K562 (cell line): Measurements from ENCODE around the gene DOK4. TPM values are rescaled to one million over a fixed set of nuclear protein-coding genes. Genes with fewer than 3 reads are reported as not detected.
A peak's percentile ranks its signal among the peaks of the same experiment; 100 is the strongest.

Source experiments
- BHLHE40 ChIP-seq: IDR thresholded peaks from 2 replicates; pipeline ENCODE4 v1.6.1; 2011; ENCODE audit warnings: low read length, improper control_type of control experiment
- CBFA2T3 ChIP-seq: fragments of 450-650 bp; IDR thresholded peaks from 2 replicates; pipeline ENCODE4 v1.6.1; 2017
- CBX1 ChIP-seq: sonication (generic); IDR thresholded peaks from 2 replicates; pipeline ENCODE4 v1.6.1; 2016; ENCODE audit warnings: antibody characterized with exemption, low read depth, mild to moderate bottlenecking
- ELF2 ChIP-seq: fragments of 250-450 bp; sonication (Bioruptor Pico); IDR thresholded peaks from 2 replicates; pipeline ENCODE4 v1.5.0; 2021; ENCODE audit warnings: mild to moderate bottlenecking
- ETS2 ChIP-seq: IDR thresholded peaks from 2 replicates; pipeline ENCODE4 v1.6.1; 2016; ENCODE audit warnings: borderline replicate concordance, missing genetic modification characterization, mild to moderate bottlenecking, moderate library complexity, missing compliant biosample characterization; ENCODE audit not compliant: poor library complexity, severe bottlenecking
- FOXJ3 ChIP-seq: sonication (generic); formaldehyde crosslinking; IDR thresholded peaks from 2 replicates; pipeline ENCODE4 v1.4.0; 2020; ENCODE audit warnings: mild to moderate bottlenecking, missing genetic modification reagents
- GATAD2B ChIP-seq: fragments of 450-650 bp; IDR thresholded peaks from 2 replicates; pipeline ENCODE4 v1.6.1; 2017; ENCODE audit warnings: mild to moderate bottlenecking, borderline replicate concordance
- NONO ChIP-seq, 2 experiments: fragments of 200-400 bp in 1 of 2; fragments of 450-650 bp in 1 of 2; formaldehyde crosslinking in 1 of 2; IDR thresholded peaks; 2 replicates each; pipeline ENCODE4 v1.6.1; 2017; ENCODE audit warnings: low read depth in 2 of 2, mild to moderate bottlenecking in 2 of 2, moderate library complexity in 2 of 2, low read length in 1 of 2
- OTX1 ChIP-seq: fragments of 450-650 bp; formaldehyde crosslinking; IDR thresholded peaks from 2 replicates; pipeline ENCODE4 v1.4.0; 2022; ENCODE audit warnings: mild to moderate bottlenecking
- TARDBP ChIP-seq: fragments of 450-650 bp; IDR thresholded peaks from 2 replicates; pipeline ENCODE4 v1.6.1; 2016
- ZNF174 ChIP-seq: fragments of 250-450 bp; sonication (Bioruptor Pico); IDR thresholded peaks from 2 replicates; pipeline ENCODE4 v1.4.0; 2020; ENCODE audit warnings: mild to moderate bottlenecking
- ZNF212 ChIP-seq: fragments of 450-650 bp; formaldehyde crosslinking; IDR thresholded peaks from 2 replicates; pipeline ENCODE4 v1.4.0; 2020; ENCODE audit warnings: mild to moderate bottlenecking
- ZNF253 ChIP-seq: fragments of 250-450 bp; sonication (Bioruptor Pico); conservative IDR thresholded peaks from 2 replicates; pipeline ENCODE4 v1.6.1; 2021; ENCODE audit warnings: mild to moderate bottlenecking
- ZNF263 ChIP-seq: sonication (generic); formaldehyde crosslinking; IDR thresholded peaks from 2 replicates; pipeline ENCODE4 v1.8.0; 2022; ENCODE audit warnings: mild to moderate bottlenecking, missing genetic modification reagents, borderline replicate concordance
- ZNF274 ChIP-seq: IDR thresholded peaks from 2 replicates; pipeline ENCODE4 v1.6.1; 2011; ENCODE audit warnings: low read depth, mild to moderate bottlenecking, low read length, moderate library complexity, borderline replicate concordance
- ZNF436 ChIP-seq: fragments of 250-450, 450-650 bp; sonication (Bioruptor Pico); formaldehyde crosslinking; IDR thresholded peaks from 2 replicates; pipeline ENCODE4 v1.7.0; 2020; ENCODE audit warnings: mild to moderate bottlenecking
- polyA plus RNA-seq, 8 experiments: library from polyadenylated mRNA; depleted of rRNA in 4 of 8; stranded (reverse) in 5 of 8; unstranded in 3 of 8; fragments of >200 nt; fragmentation: Nextera tagmentation in 2 of 8; fragmentation: Illumina TruSeq in 1 of 8; extraction: Ambion mirVana in 2 of 8; extraction: Trizol in 1 of 8; gene quantifications; 2 replicates each; pipeline versions ENCODE4 v1.2.1 to v1.2.3, GENCODE V29; 2011 to 2014; ENCODE audit warnings: inconsistent platforms in 1 of 8, missing spikeins in 1 of 8
- total RNA-seq, 7 experiments: library from RNA; depleted of rRNA in 6 of 7; stranded (reverse); fragments of >200 nt in 6 of 7; fragmentation: Illumina TruSeq in 2 of 7; extraction: Trizol in 2 of 7; gene quantifications; 2 replicates each; pipeline versions ENCODE4 v1.2.1 to v1.2.3, GENCODE V29; 2011 to 2021; ENCODE audit warnings: low replicate concordance in 1 of 7
- TF ChIP-seq, protein P1 (sequence below): fragments of 250-450 bp; sonication (Bioruptor Pico); IDR thresholded peaks from 2 replicates; pipeline ENCODE4 v1.5.0; 2020; ENCODE audit warnings: mild to moderate bottlenecking, borderline replicate concordance
- TF ChIP-seq, protein P2 (sequence below): sonication (generic); formaldehyde crosslinking; IDR thresholded peaks from 2 replicates; pipeline ENCODE4 v1.8.1; 2023; ENCODE audit warnings: mild to moderate bottlenecking, missing genetic modification reagents
- TF ChIP-seq, protein P3 (sequence below): fragments of 200-800 bp; sonication (Bioruptor generic); IDR thresholded peaks from 2 replicates; pipeline ENCODE4 v1.6.1; 2017; ENCODE audit warnings: missing genetic modification characterization, missing compliant biosample characterization
- TF ChIP-seq, protein P4 (sequence below), 3 experiments: fragments of 200-800 bp in 1 of 3; fragments of 250-450 bp in 1 of 3; fragments of 450-650 bp in 1 of 3; sonication (Bioruptor Pico) in 1 of 3; sonication (Bioruptor generic) in 1 of 3; formaldehyde crosslinking in 1 of 3; IDR thresholded peaks; 2 replicates each; pipeline versions ENCODE4 v1.6.1 to v1.8.0; 2016 to 2022; ENCODE audit warnings: mild to moderate bottlenecking in 2 of 3, missing genetic modification characterization in 2 of 3, missing compliant biosample characterization in 1 of 3, moderate library complexity in 1 of 3

The DOK4 gene
- total and polyA plus RNA-seq, 9 of the 15 experiments (the other 6 are each of a cell fraction or from before 2014, with no cell fraction given), result 0.10 to 14.4 (median 8.3) TPM

DNA sequence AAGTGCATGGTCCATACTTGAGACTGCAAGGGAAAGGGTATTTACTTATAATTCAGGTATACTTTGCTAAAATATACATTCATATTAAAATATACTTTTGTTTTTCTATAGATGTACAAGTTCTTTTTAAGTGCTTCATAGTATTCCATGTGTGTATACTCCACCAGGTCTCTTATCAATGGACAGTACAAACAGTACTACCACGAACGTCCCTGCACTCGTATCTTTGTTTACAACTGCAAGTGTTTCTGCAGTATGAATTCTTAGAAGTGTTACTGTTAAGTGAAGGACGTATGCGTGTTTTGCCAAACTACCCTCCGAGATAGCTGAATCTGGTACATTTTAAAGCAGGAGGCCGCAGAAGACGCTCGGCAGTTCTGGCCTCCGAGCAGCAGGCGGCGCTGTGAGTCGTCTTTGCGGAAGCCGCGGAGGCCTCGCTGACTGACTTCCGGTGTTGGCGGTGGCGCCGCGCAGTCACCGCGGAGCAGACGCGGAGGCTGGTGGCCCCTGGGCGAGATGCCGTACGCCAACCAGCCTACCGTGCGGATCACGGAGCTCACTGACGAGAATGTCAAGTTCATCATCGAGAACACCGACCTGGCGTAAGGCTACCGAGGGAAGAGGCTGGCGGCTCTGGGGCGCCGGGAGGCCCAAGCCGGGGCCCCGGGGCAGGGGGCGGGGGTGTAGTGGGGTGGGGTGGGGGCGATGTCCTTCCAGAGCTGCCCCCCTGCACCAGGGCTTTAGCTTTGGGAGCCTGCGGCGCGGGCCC lies 23.9 kb downstream of the DOK4 start, which contains the start of gene POLR2C (continued):
- TF ChIP-seq, protein P1, sequence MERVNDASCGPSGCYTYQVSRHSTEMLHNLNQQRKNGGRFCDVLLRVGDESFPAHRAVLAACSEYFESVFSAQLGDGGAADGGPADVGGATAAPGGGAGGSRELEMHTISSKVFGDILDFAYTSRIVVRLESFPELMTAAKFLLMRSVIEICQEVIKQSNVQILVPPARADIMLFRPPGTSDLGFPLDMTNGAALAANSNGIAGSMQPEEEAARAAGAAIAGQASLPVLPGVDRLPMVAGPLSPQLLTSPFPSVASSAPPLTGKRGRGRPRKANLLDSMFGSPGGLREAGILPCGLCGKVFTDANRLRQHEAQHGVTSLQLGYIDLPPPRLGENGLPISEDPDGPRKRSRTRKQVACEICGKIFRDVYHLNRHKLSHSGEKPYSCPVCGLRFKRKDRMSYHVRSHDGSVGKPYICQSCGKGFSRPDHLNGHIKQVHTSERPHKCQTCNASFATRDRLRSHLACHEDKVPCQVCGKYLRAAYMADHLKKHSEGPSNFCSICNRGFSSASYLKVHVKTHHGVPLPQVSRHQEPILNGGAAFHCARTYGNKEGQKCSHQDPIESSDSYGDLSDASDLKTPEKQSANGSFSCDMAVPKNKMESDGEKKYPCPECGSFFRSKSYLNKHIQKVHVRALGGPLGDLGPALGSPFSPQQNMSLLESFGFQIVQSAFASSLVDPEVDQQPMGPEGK (CRISPR knock-in tag), result no peak
- no peak for TF ChIP-seq FOXJ3
- TF ChIP-seq ZNF174 (CRISPR knock-in tag), result no peak
- TF ChIP-seq ZNF274, result no peak
- peak; percentile 40 to 69; a peak in 2 of 4 replicates for TF ChIP-seq NONO (IDR thresholded peaks at IDR 0.05; ENCODE audit: low read depth in 2 of 2, low read length in 1 of 2)
- TF ChIP-seq ZNF253 (CRISPR knock-in tag), result no peak
- peak; percentile 86; the same call in 1 of the 2 replicates for TF ChIP-seq CBX1
- 0 out of 2 replicates have a peak, but pooled peaks have one; percentile 5 for TF ChIP-seq OTX1
- TF ChIP-seq ZNF436 (CRISPR knock-in tag), result peak; percentile 63; the same call in 1 of the 2 replicates
- no peak for TF ChIP-seq ETS2 (tag)
- peak; percentile 26; the same call in 1 of the 2 replicates for TF ChIP-seq BHLHE40
- TF ChIP-seq ZNF263, result peak; percentile 20; the same call in 1 of the 2 replicates
- TF ChIP-seq, protein P2, sequence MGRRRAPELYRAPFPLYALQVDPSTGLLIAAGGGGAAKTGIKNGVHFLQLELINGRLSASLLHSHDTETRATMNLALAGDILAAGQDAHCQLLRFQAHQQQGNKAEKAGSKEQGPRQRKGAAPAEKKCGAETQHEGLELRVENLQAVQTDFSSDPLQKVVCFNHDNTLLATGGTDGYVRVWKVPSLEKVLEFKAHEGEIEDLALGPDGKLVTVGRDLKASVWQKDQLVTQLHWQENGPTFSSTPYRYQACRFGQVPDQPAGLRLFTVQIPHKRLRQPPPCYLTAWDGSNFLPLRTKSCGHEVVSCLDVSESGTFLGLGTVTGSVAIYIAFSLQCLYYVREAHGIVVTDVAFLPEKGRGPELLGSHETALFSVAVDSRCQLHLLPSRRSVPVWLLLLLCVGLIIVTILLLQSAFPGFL (CRISPR knock-in tag), result no peak
- no peak for TF ChIP-seq ZNF212 (CRISPR knock-in tag)
- TF ChIP-seq CBFA2T3, result no peak
- TF ChIP-seq GATAD2B, result peak; percentile 91
- TF ChIP-seq, protein P3, sequence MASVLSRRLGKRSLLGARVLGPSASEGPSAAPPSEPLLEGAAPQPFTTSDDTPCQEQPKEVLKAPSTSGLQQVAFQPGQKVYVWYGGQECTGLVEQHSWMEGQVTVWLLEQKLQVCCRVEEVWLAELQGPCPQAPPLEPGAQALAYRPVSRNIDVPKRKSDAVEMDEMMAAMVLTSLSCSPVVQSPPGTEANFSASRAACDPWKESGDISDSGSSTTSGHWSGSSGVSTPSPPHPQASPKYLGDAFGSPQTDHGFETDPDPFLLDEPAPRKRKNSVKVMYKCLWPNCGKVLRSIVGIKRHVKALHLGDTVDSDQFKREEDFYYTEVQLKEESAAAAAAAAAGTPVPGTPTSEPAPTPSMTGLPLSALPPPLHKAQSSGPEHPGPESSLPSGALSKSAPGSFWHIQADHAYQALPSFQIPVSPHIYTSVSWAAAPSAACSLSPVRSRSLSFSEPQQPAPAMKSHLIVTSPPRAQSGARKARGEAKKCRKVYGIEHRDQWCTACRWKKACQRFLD (CRISPR knock-in tag), result no peak
- TF ChIP-seq TARDBP, result peak; percentile 40; the same call in 1 of the 2 replicates
- TF ChIP-seq, protein P4, sequence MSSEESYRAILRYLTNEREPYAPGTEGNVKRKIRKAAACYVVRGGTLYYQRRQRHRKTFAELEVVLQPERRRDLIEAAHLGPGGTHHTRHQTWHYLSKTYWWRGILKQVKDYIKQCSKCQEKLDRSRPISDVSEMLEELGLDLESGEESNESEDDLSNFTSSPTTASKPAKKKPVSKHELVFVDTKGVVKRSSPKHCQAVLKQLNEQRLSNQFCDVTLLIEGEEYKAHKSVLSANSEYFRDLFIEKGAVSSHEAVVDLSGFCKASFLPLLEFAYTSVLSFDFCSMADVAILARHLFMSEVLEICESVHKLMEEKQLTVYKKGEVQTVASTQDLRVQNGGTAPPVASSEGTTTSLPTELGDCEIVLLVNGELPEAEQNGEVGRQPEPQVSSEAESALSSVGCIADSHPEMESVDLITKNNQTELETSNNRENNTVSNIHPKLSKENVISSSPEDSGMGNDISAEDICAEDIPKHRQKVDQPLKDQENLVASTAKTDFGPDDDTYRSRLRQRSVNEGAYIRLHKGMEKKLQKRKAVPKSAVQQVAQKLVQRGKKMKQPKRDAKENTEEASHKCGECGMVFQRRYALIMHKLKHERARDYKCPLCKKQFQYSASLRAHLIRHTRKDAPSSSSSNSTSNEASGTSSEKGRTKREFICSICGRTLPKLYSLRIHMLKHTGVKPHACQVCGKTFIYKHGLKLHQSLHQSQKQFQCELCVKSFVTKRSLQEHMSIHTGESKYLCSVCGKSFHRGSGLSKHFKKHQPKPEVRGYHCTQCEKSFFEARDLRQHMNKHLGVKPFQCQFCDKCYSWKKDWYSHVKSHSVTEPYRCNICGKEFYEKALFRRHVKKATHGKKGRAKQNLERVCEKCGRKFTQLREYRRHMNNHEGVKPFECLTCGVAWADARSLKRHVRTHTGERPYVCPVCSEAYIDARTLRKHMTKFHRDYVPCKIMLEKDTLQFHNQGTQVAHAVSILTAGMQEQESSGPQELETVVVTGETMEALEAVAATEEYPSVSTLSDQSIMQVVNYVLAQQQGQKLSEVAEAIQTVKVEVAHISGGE (CRISPR knock-in tag; IDR thresholded peaks at IDR 0.05), result peak in 1 of 3 experiments; percentile 49; a peak in 1 of 6 replicates
- TF ChIP-seq ELF2 (CRISPR knock-in tag), result peak; percentile 87
